Liver (tissue), 9 donors: ENCODE results near the gene CATSPERB. TPM values are rescaled to one million over a fixed set of nuclear protein-coding genes. Genes with fewer than 3 reads are reported as not detected.

Experiments used
- DNase-seq: peaks from one replicate; pipeline ENCODE4 v3.0.0-alpha.2; 2017; ENCODE audit warnings: low spot score
- H3K27ac ChIP-seq, 2 donors: one replicate each; pipeline ENCODE4 v1.7.0; 2013; ENCODE audit warnings: inconsistent platforms in 2 of 2, low read length in 2 of 2, control low read depth in 1 of 2, low read depth in 1 of 2, mild to moderate bottlenecking in 1 of 2
- H3K27me3 ChIP-seq, 4 donors: one replicate each; pipeline versions ENCODE4 v1.6.1 to v1.7.0; 2013; ENCODE audit warnings: low read length in 3 of 4, inconsistent platforms in 1 of 4, mild to moderate bottlenecking in 1 of 4, moderate library complexity in 1 of 4; ENCODE audit not compliant: control insufficient read depth in 4 of 4, insufficient read depth in 4 of 4
- H3K36me3 ChIP-seq, 4 donors: one replicate each; pipeline versions ENCODE4 v1.6.1 to v1.7.0; 2013; ENCODE audit warnings: low read length in 3 of 4, mild to moderate bottlenecking in 3 of 4, low read depth in 1 of 4, moderate library complexity in 1 of 4; ENCODE audit not compliant: control insufficient read depth in 4 of 4, insufficient read depth in 3 of 4
- H3K4me1 ChIP-seq, 4 donors: one replicate each; pipeline versions ENCODE4 v1.6.1 to v1.7.0; 2013; ENCODE audit warnings: low read length in 3 of 4, mild to moderate bottlenecking in 3 of 4, moderate library complexity in 1 of 4; ENCODE audit not compliant: control insufficient read depth in 4 of 4, insufficient read depth in 4 of 4
- H3K4me3 ChIP-seq, 3 donors: one replicate each; pipeline versions ENCODE4 v1.6.1 to v1.7.0; 2013; ENCODE audit warnings: low read length in 3 of 3, control low read depth in 1 of 3, low read depth in 1 of 3, mild to moderate bottlenecking in 1 of 3
- H3K9ac ChIP-seq, 2 donors: one replicate each; pipeline ENCODE4 v1.7.0; 2013; ENCODE audit warnings: low read length in 2 of 2, mild to moderate bottlenecking in 2 of 2, moderate library complexity in 2 of 2, control low read depth in 1 of 2, low read depth in 1 of 2
- H3K9me3 ChIP-seq, 4 donors: one replicate each; pipeline versions ENCODE4 v1.6.1 to v1.7.0; 2013; ENCODE audit warnings: low read length in 3 of 4; ENCODE audit not compliant: control insufficient read depth in 4 of 4
- ATF3 ChIP-seq: IDR thresholded peaks from 2 replicates; pipeline ENCODE4 v1.6.1; 2016; ENCODE audit warnings: antibody characterized with exemption
- CTCF ChIP-seq: fragments of 150-350 bp; IDR thresholded peaks from 2 replicates; pipeline ENCODE4 v1.5.1; 2017; ENCODE audit warnings: improper control_type of control experiment, low read depth, low read length; ENCODE audit not compliant: missing input control
- EGR1 ChIP-seq, 2 donors: IDR thresholded peaks; 2 replicates each; pipeline ENCODE4 v1.6.1; 2016 to 2018; ENCODE audit warnings: antibody characterized with exemption in 2 of 2, low read depth in 2 of 2
- FOXA2 ChIP-seq: IDR thresholded peaks from 2 replicates; pipeline ENCODE4 v1.6.1; 2016; ENCODE audit warnings: antibody characterized with exemption
- GABPA ChIP-seq, 2 donors: IDR thresholded peaks in 1 of 2; conservative IDR thresholded peaks in 1 of 2; 2 replicates each; pipeline ENCODE4 v1.6.1; 2016; ENCODE audit warnings: antibody characterized with exemption in 2 of 2, mild to moderate bottlenecking in 1 of 2, moderate library complexity in 1 of 2
- HNF4A ChIP-seq, 2 donors: conservative IDR thresholded peaks; 2 replicates each; pipeline ENCODE4 v1.6.1; 2016; ENCODE audit warnings: antibody characterized with exemption in 2 of 2, mild to moderate bottlenecking in 2 of 2
- HNF4G ChIP-seq: IDR thresholded peaks from 2 replicates; pipeline ENCODE4 v1.6.1; 2016; ENCODE audit warnings: antibody characterized with exemption
- JUND ChIP-seq, 2 donors: IDR thresholded peaks; 2 replicates each; pipeline ENCODE4 v1.6.1; 2016; ENCODE audit warnings: antibody characterized with exemption in 2 of 2
- MAX ChIP-seq: IDR thresholded peaks from 2 replicates; pipeline ENCODE4 v1.6.1; 2016; ENCODE audit warnings: antibody characterized with exemption
- NR2F2 ChIP-seq: IDR thresholded peaks from 2 replicates; pipeline ENCODE4 v1.6.1; 2016; ENCODE audit warnings: antibody characterized with exemption
- REST ChIP-seq: IDR thresholded peaks from 2 replicates; pipeline ENCODE4 v1.6.1; 2016; ENCODE audit warnings: antibody characterized with exemption, mild to moderate bottlenecking
- SP1 ChIP-seq: IDR thresholded peaks from 2 replicates; pipeline ENCODE4 v1.6.1; 2018; ENCODE audit warnings: antibody characterized with exemption, mild to moderate bottlenecking
- TAF1 ChIP-seq: conservative IDR thresholded peaks from 2 replicates; pipeline ENCODE4 v1.6.1; 2016; ENCODE audit warnings: antibody characterized with exemption, mild to moderate bottlenecking
- YY1 ChIP-seq: IDR thresholded peaks from 2 replicates; pipeline ENCODE4 v1.6.1; 2016; ENCODE audit warnings: antibody characterized with exemption, mild to moderate bottlenecking
- ZBTB33 ChIP-seq: IDR thresholded peaks from 2 replicates; pipeline ENCODE4 v1.6.1; 2016; ENCODE audit warnings: antibody characterized with exemption
- WGBS: extraction: QIAGEN DNeasy Blood & Tissue Kit; methylation state at CpG from one replicate; pipeline ENCODE4 v1.1.7; 2013; 5-methylcytosine and 5-hydroxymethylcytosine counted together
- polyA plus RNA-seq, 2 donors: library from polyadenylated mRNA; stranded (reverse) in 1 of 2; unstranded in 1 of 2; fragments of 200-250 nt in 1 of 2; fragments of >200 nt in 1 of 2; fragmentation: Nextera tagmentation in 1 of 2; extraction: Ambion mirVana in 1 of 2; gene quantifications; one replicate each; pipeline versions ENCODE4 v1.2.1 to v1.2.3, GENCODE V29; 2013 to 2015
- total RNA-seq, 2 donors: library from RNA; depleted of rRNA; stranded (reverse); fragments of >200 nt; gene quantifications; one replicate each; pipeline ENCODE4 v1.2.3, GENCODE V29; 2014
- donor health status: healthy.
- donor health status: healthy.
- donor health status: healthy.
- donor health status: healthy.
- donor health status: healthy.

The CATSPERB gene
- total and polyA plus RNA-seq, 4 donors: 0.01 to 0.59 (median 0.07) TPM; not detected in 1

- H3K9me3 ChIP-seq: no peaks in the 10 kb centered on the region
- no peaks in the 10 kb centered on the region for H3K27me3 ChIP-seq
- H3K36me3 ChIP-seq: no peaks in the 10 kb centered on the region
- peaks cover 0 to 11% (median 5%) of the 10 kb centered on the region in 4 donors for H3K4me1 ChIP-seq
- H3K27ac ChIP-seq: no peak overlapping the region
- TF ChIP-seq CTCF (no peak), REST (no peak), MAX (no peak), YY1 (no peak), HNF4A (conservative IDR thresholded peaks at IDR 0.05) (no peak), SP1 (no peak), JUND (IDR thresholded peaks at IDR 0.05) (no peak)
- no peak for DNase-seq
- H3K9ac ChIP-seq: no peak overlapping the region
- peak overlapping the region in 1 of 3 donors; percentile 63 for H3K4me3 ChIP-seq
These were observed 158.4 kb downstream of the CATSPERB start for GRCh38 chr14:91573528-91573893.

- H3K27ac ChIP-seq: no peak overlapping the region
- no peak for DNase-seq
- no peak overlapping the region for H3K4me3 ChIP-seq
- H3K4me1 ChIP-seq: peaks cover 0 to 14% (median 5%) of the 10 kb centered on the region in 4 donors
- no peak for TF ChIP-seq YY1
- TF ChIP-seq EGR1 (IDR thresholded peaks at IDR 0.05; ENCODE audit: low read depth in 2 of 2): no peak
- no peak for TF ChIP-seq JUND (IDR thresholded peaks at IDR 0.05)
- TF ChIP-seq TAF1: no peak
- no peak for TF ChIP-seq MAX
- no peak for TF ChIP-seq HNF4A (conservative IDR thresholded peaks at IDR 0.05)
- no peak for TF ChIP-seq NR2F2
- no peak for TF ChIP-seq ATF3
- no peak for TF ChIP-seq FOXA2
- TF ChIP-seq ZBTB33: no peak
- no peak for TF ChIP-seq HNF4G
- no peak for TF ChIP-seq GABPA (IDR thresholded peaks at IDR 0.05 in 1 of 2, conservative IDR thresholded peaks at IDR 0.05 in 1 of 2)
- no peaks in the 10 kb centered on the region for H3K27me3 ChIP-seq
- WGBS: 84% methylated on average over 1 of the region's 1 CpG
- H3K9me3 ChIP-seq: no peaks in the 10 kb centered on the region
- H3K9ac ChIP-seq: no peak overlapping the region
- no peaks in the 10 kb centered on the region for H3K36me3 ChIP-seq
These were observed 161.9 kb downstream of the CATSPERB start for GRCh38 chr14:91570021-91570420.
